H1 (cell line): ENCODE data around the gene ZNF541. TPM values are rescaled to one million over a fixed set of nuclear protein-coding genes. Genes with fewer than 3 reads are reported as not detected.

Experiments used
- ATF3 ChIP-seq: IDR thresholded peaks from 2 replicates; pipeline ENCODE4 v1.6.1; 2011; ENCODE audit warnings: low read depth, mild to moderate bottlenecking, low read length; ENCODE audit not compliant: insufficient read depth
- EZH2 ChIP-seq: fragments of 200-600 bp; sonication (generic); IDR thresholded peaks from 2 replicates; pipeline ENCODE4 v1.7.1; 2012; ENCODE audit warnings: low read depth, mild to moderate bottlenecking, moderate library complexity, low read length, inconsistent platforms; ENCODE audit not compliant: severe bottlenecking
- PHF8 ChIP-seq: fragments of 200-600 bp; sonication (generic); conservative IDR thresholded peaks from 2 replicates; pipeline ENCODE4 v1.7.1; 2012; ENCODE audit warnings: low read depth, mild to moderate bottlenecking, inconsistent platforms, low read length, moderate library complexity
- RNF2 ChIP-seq: fragments of 200-900, 300-1000 bp; sonication (generic); IDR thresholded peaks from 2 replicates; pipeline ENCODE4 v1.7.1; 2016; ENCODE audit warnings: borderline replicate concordance, low read depth, mild to moderate bottlenecking, antibody characterized with exemption, low read length; ENCODE audit not compliant: poor library complexity, severe bottlenecking; ENCODE audit errors: missing control alignments
- SIRT6 ChIP-seq: IDR thresholded peaks from one replicate; pipeline ENCODE4 v1.7.1; 2012; ENCODE audit warnings: low read length, inconsistent platforms
- TAF1 ChIP-seq: IDR thresholded peaks from 2 replicates; pipeline ENCODE4 v1.6.1; 2011; ENCODE audit warnings: mild to moderate bottlenecking, low read depth, low read length
- TCF12 ChIP-seq: IDR thresholded peaks from 2 replicates; pipeline ENCODE4 v1.6.1; 2011; ENCODE audit warnings: low read depth, mild to moderate bottlenecking, low read length
- YY1 ChIP-seq: IDR thresholded peaks from 2 replicates; pipeline ENCODE4 v1.6.1; 2011; ENCODE audit warnings: low read depth, mild to moderate bottlenecking, low read length
- polyA plus RNA-seq, 7 experiments: library from polyadenylated mRNA; depleted of rRNA in 3 of 7; stranded (reverse) in 5 of 7; unstranded in 2 of 7; fragments of >200 nt in 5 of 7; fragments of 200-250 nt in 2 of 7; gene quantifications; 1 replicate in 5 of 7; 2 replicates in 1 of 7; 4 replicates in 1 of 7; pipeline versions ENCODE4 v1.2.1 to v1.2.3, GENCODE V29; 2011 to 2013; ENCODE audit warnings: missing spikeins in 2 of 7, mixed read lengths in 2 of 7
- total RNA-seq: library from RNA; stranded (reverse); fragmentation: NEBNext Ultra II Directional; extraction: Animal tissue kit (Norgen Biotek cat#: 25700); gene quantifications from 2 replicates; pipeline ENCODE4 v1.2.1, GENCODE V29; 2021

The ZNF541 gene
- total and polyA plus RNA-seq, 2 of the 8 experiments (the other 6 are each of a cell fraction or from before 2014, with no cell fraction given) = 0.05 TPM; not detected in 1

GRCh38 chr19:47549261-47549862, 23.6 kb downstream of the ZNF541 start (continued):
- TF ChIP-seq YY1 (no peak), TCF12 (no peak), RNF2 (no peak), ATF3 (no peak), SIRT6 (no peak), TAF1 (no peak), PHF8 (no peak), EZH2 (no peak)
